A549 (cell line): Measurements from ENCODE around the gene JARID2. TPM values are rescaled to one million over a fixed set of nuclear protein-coding genes. Genes with fewer than 3 reads are reported as not detected.

Experiments
- ATAC-seq, 2 experiments: fragments of 200-7000 bp in 1 of 2; fragments of >200 bp in 1 of 2; cut with Nextera tagmentation in 1 of 2; cut with Tn5 transposase in 1 of 2; 3 replicates each; pipeline versions ENCODE4 v1.8.0 to v1.9.1; 2018 to 2020; ENCODE audit warnings: mild to moderate bottlenecking in 1 of 2, moderate library complexity in 1 of 2
- CTCF ChIA-PET: fragments of 300-600 bp; sonication (Branson Sonifier 250); formaldehyde crosslinking; extraction: SDS; loops from one replicate; lab custom pipeline; 2021; ENCODE audit warnings: antibody characterized with exemption, inconsistent platforms; lab: Yijun Ruan, JAX
- POLR2A ChIA-PET: fragments of 350-600 bp; formaldehyde crosslinking; extraction: SDS; loops from one replicate; lab custom pipeline; 2021; ENCODE audit warnings: antibody characterized with exemption, inconsistent platforms; lab: Yijun Ruan, JAX
- DNase-seq, 2 experiments: peaks; one replicate each; pipeline versions ENCODE4 v3.0.0 to v3.0.0-alpha.2; 2011 to 2016; ENCODE audit warnings: low read depth in 1 of 2, low spot score in 1 of 2
- FAIRE-seq: peaks from 2 replicates; lab custom pipeline; 2011; peaks lifted over from hg19 to GRCh38; lab: Jason Lieb, UNC
- H3K27ac ChIP-seq, 2 experiments: fragments of >200 bp; sonication (Bioruptor Twin); formaldehyde crosslinking; 3 replicates each; pipeline ENCODE4 v1.5.1; 2016 to 2017
- H3K4me1 ChIP-seq: fragments of >200 bp; sonication (Bioruptor Twin); formaldehyde crosslinking; 3 replicates; pipeline ENCODE4 v1.6.1; 2016
- H3K4me2 ChIP-seq: fragments of >200 bp; sonication (Bioruptor Twin); formaldehyde crosslinking; 3 replicates; pipeline ENCODE4 v1.6.1; 2016
- H3K4me3 ChIP-seq: fragments of >200 bp; sonication (Bioruptor Twin); formaldehyde crosslinking; 3 replicates; pipeline ENCODE4 v1.5.1; 2016
- H3K9me3 ChIP-seq: fragments of >200 bp; sonication (Bioruptor Twin); formaldehyde crosslinking; 3 replicates; pipeline ENCODE4 v1.6.1; 2016
- BHLHE40 ChIP-seq: IDR thresholded peaks from 2 replicates; pipeline ENCODE4 v1.6.1; 2012; ENCODE audit warnings: low read depth, low read length, inconsistent platforms
- CBX2 ChIP-seq: fragments of 200-600 bp; sonication (generic); IDR thresholded peaks from 2 replicates; pipeline ENCODE4 v1.6.1; 2016; ENCODE audit warnings: low read depth, mild to moderate bottlenecking, borderline replicate concordance
- EHMT2 ChIP-seq: fragments of 200-600 bp; sonication (generic); IDR thresholded peaks from 2 replicates; pipeline ENCODE4 v1.6.1; 2016; ENCODE audit warnings: antibody characterized with exemption, low read depth, mild to moderate bottlenecking, moderate library complexity
- FOSB ChIP-seq: fragments of 250-450 bp; sonication (Bioruptor Pico); IDR thresholded peaks from 2 replicates; pipeline ENCODE4 v1.5.0; 2020; ENCODE audit warnings: mild to moderate bottlenecking, moderate library complexity
- FOSL2 ChIP-seq, 2 experiments: fragments of 450-650 bp in 1 of 2; fragments of >200 bp in 1 of 2; sonication (Bioruptor Twin) in 1 of 2; formaldehyde crosslinking; IDR thresholded peaks; 2 replicates each; pipeline versions ENCODE4 v1.5.0 to v1.6.1; 2016 to 2020; ENCODE audit warnings: mild to moderate bottlenecking in 1 of 2, moderate library complexity in 1 of 2
- HES2 ChIP-seq: fragments of >200 bp; sonication (Bioruptor Twin); formaldehyde crosslinking; IDR thresholded peaks from 2 replicates; pipeline ENCODE4 v1.6.1; 2016
- HOXA7 ChIP-seq: fragments of 250-450 bp; sonication (Bioruptor Pico); IDR thresholded peaks from 2 replicates; pipeline ENCODE4 v1.5.0; 2020; ENCODE audit warnings: mild to moderate bottlenecking, moderate library complexity
- HOXB13 ChIP-seq: fragments of 250-450 bp; sonication (Bioruptor Pico); IDR thresholded peaks from 2 replicates; pipeline ENCODE4 v1.5.0; 2020; ENCODE audit warnings: low read depth, mild to moderate bottlenecking, moderate library complexity
- JUN ChIP-seq, 2 experiments: fragments of >200 bp; sonication (Bioruptor Twin); formaldehyde crosslinking; IDR thresholded peaks; 2 replicates in 1 of 2; 3 replicates in 1 of 2; pipeline ENCODE4 v1.6.1; 2016 to 2017
- KDM1A ChIP-seq: fragments of 200-600 bp; sonication (generic); IDR thresholded peaks from 2 replicates; pipeline ENCODE4 v1.6.1; 2016; ENCODE audit warnings: low read depth, mild to moderate bottlenecking
- MAZ ChIP-seq: fragments of 150-350 bp; IDR thresholded peaks from 2 replicates; pipeline ENCODE4 v1.6.1; 2014; ENCODE audit warnings: antibody characterized with exemption, low read depth, low read length, borderline replicate concordance
- MYC ChIP-seq: IDR thresholded peaks from 2 replicates; pipeline ENCODE4 v1.6.1; 2012; ENCODE audit warnings: mild to moderate bottlenecking, inconsistent platforms, low read length, improper control_type of control experiment, borderline replicate concordance
- NPAS2 ChIP-seq: fragments of 250-450 bp; sonication (Bioruptor Pico); IDR thresholded peaks from 2 replicates; pipeline ENCODE4 v1.8.0; 2022; ENCODE audit warnings: mild to moderate bottlenecking, moderate library complexity, borderline replicate concordance
- PHF8 ChIP-seq: fragments of 200-600 bp; sonication (generic); IDR thresholded peaks from 2 replicates; pipeline ENCODE4 v1.6.1; 2016; ENCODE audit warnings: low read depth, mild to moderate bottlenecking, antibody characterized with exemption, moderate library complexity, borderline replicate concordance
- POLR2AphosphoS2 ChIP-seq: conservative IDR thresholded peaks from 2 replicates; pipeline ENCODE4 v1.6.1; 2012; ENCODE audit warnings: low read length, improper control_type of control experiment, inconsistent platforms
- RAD21 ChIP-seq, 2 experiments: fragments of >200 bp in 1 of 2; sonication (Bioruptor Twin) in 1 of 2; formaldehyde crosslinking in 1 of 2; IDR thresholded peaks in 1 of 2; conservative IDR thresholded peaks in 1 of 2; 2 replicates in 1 of 2; 3 replicates in 1 of 2; pipeline ENCODE4 v1.6.1; 2012 to 2018; ENCODE audit warnings: inconsistent platforms in 1 of 2
- SMC3 ChIP-seq: fragments of >200 bp; sonication (Bioruptor Twin); formaldehyde crosslinking; IDR thresholded peaks from 3 replicates; pipeline ENCODE4 v1.6.1; 2018; ENCODE audit warnings: inconsistent platforms
- SREBF2 ChIP-seq: fragments of 450-650 bp; IDR thresholded peaks from 2 replicates; pipeline ENCODE4 v1.6.1; 2014; ENCODE audit warnings: mild to moderate bottlenecking, moderate library complexity
- ZC3H11A ChIP-seq: fragments of 450-650 bp; IDR thresholded peaks from 2 replicates; pipeline ENCODE4 v1.6.1; 2014; ENCODE audit warnings: antibody characterized with exemption, mild to moderate bottlenecking
- ZNF302 ChIP-seq: fragments of 250-450 bp; sonication (Bioruptor Pico); IDR thresholded peaks from 2 replicates; pipeline ENCODE4 v1.9.0; 2021; ENCODE audit warnings: inconsistent platforms, mild to moderate bottlenecking, moderate library complexity
- WGBS: methylation state at CpG from one replicate; pipeline ENCODE4 v1.1.6; 2017; ENCODE audit errors: missing lambda C conversion rate; 5-methylcytosine and 5-hydroxymethylcytosine counted together
- polyA plus RNA-seq, 4 experiments: library from polyadenylated mRNA; depleted of rRNA in 3 of 4; stranded (reverse); fragments of >200 nt; fragmentation: RNase III in 1 of 4; extraction: RNeasy Plus Mini Kit Qiagen cat#74134 plus additional on column Dnase treatment in 1 of 4; gene quantifications; 2 replicates in 3 of 4; 3 replicates in 1 of 4; pipeline ENCODE4 v1.2.3, GENCODE V29; 2011 to 2017
- TF ChIP-seq, protein P1 (sequence below): IDR thresholded peaks from 2 replicates; pipeline ENCODE4 v1.6.1; 2012
- TF ChIP-seq, protein P2 (sequence below): fragments of 450-650 bp; IDR thresholded peaks from 2 replicates; pipeline ENCODE4 v1.6.1; 2014; ENCODE audit warnings: antibody characterized with exemption

Gene JARID2
- polyA plus RNA-seq, 2 of the 4 experiments (the other 2 are of a cell fraction) = 7.8 to 8.3 TPM

- CTCF ChIA-PET = no interaction called here
- TF ChIP-seq JUN (IDR thresholded peaks at IDR 0.05) (no peak), ZC3H11A (no peak), POLR2AphosphoS2 (no peak), KDM1A (no peak), HOXA7 (no peak), FOSB (CRISPR knock-in tag) (no peak), FOSL2 (IDR thresholded peaks at IDR 0.05) (no peak), FOSL2 (CRISPR knock-in tag; IDR thresholded peaks at IDR 0.05) (no peak), SMC3 (no peak), CBX2 (no peak), MYC (no peak), BHLHE40 (no peak), EHMT2 (no peak), HES2 (no peak), HOXB13 (CRISPR knock-in tag) (no peak)
- TF ChIP-seq, protein P1, sequence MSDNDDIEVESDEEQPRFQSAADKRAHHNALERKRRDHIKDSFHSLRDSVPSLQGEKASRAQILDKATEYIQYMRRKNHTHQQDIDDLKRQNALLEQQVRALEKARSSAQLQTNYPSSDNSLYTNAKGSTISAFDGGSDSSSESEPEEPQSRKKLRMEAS = no peak
- TF ChIP-seq, protein P2, sequence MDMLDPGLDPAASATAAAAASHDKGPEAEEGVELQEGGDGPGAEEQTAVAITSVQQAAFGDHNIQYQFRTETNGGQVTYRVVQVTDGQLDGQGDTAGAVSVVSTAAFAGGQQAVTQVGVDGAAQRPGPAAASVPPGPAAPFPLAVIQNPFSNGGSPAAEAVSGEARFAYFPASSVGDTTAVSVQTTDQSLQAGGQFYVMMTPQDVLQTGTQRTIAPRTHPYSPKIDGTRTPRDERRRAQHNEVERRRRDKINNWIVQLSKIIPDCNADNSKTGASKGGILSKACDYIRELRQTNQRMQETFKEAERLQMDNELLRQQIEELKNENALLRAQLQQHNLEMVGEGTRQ = no peak
- H3K27ac ChIP-seq = no peak overlapping the region
- POLR2A ChIA-PET = no interaction called here
- no peaks in the 10 kb centered on the region for H3K9me3 ChIP-seq
- DNase-seq (no peak), FAIRE-seq (no peak), ATAC-seq (no peak)
- no peak overlapping the region for H3K4me3 ChIP-seq
- WGBS = 84% methylated on average over 14 of the region's 16 CpGs
- H3K4me2 ChIP-seq = no peak overlapping the region
- H3K4me1 ChIP-seq = 0 out of 3 replicates have a peak, but pooled peaks cover 3% of the 10 kb centered on the region
Observed at GRCh38 chr6:15500078-15500740, 254.3 kb downstream of the JARID2 start.

GRCh38 chr6:15500901-15501825 is 255.3 kb downstream of the JARID2 start:
- Histone ChIP-seq H3K27ac (no peak overlapping the region), H3K4me3 (no peak overlapping the region), H3K4me1 (0 out of 3 replicates have a peak, but pooled peaks cover 3% of the 10 kb centered on the region), H3K9me3 (no peaks in the 10 kb centered on the region), H3K4me2 (no peak overlapping the region)
- 93% methylated on average over 35 of the region's 38 CpGs for WGBS
- ChIA-PET POLR2A (no interaction called here), CTCF (interaction anchor here (1.8 kb wide), 1 partner anchor 11 kb away, joined by 5 read pairs; no protein-coding TSS in a partner anchor)
- ATAC-seq (no peak), DNase-seq (no peak), FAIRE-seq (no peak)
- TF ChIP-seq EHMT2 (no peak), MAZ (no peak), SREBF2 (no peak), RAD21 (conservative IDR thresholded peaks at IDR 0.05 in 1 of 2, IDR thresholded peaks at IDR 0.05 in 1 of 2) (no peak), NPAS2 (CRISPR knock-in tag) (no peak), MYC (no peak), CBX2 (no peak), ZNF302 (CRISPR knock-in tag) (no peak), PHF8 (no peak), ZC3H11A (no peak), HOXA7 (no peak)
